Neural progenitor cell (in vitro differentiated cells): ENCODE measurements around the gene ATXN7. TPM values are rescaled to one million over a fixed set of nuclear protein-coding genes. Genes with fewer than 3 reads are reported as not detected.

Source experiments
- DNase-seq: peaks from one replicate; pipeline ENCODE4 v3.0.0-alpha.2; 2016; ENCODE audit warnings: low spot score
- H2AFZ ChIP-seq: fragments of 200-600 bp; sonication (generic); replicated peaks from 2 replicates; pipeline ENCODE4 v1.6.1; 2016; ENCODE audit warnings: antibody characterized with exemption
- H3F3A ChIP-seq: fragments of 200-600 bp; sonication (generic); 2 replicates; pipeline ENCODE4 v1.6.1; 2016; ENCODE audit warnings: antibody characterized with exemption, low read depth
- H3K27ac ChIP-seq: fragments of 200-600 bp; sonication (generic); 2 replicates; pipeline ENCODE4 v1.5.1; 2016; ENCODE audit warnings: mild to moderate bottlenecking
- H3K27me3 ChIP-seq: fragments of 200-600 bp; sonication (generic); 2 replicates; pipeline ENCODE4 v1.6.1; 2016; ENCODE audit warnings: mild to moderate bottlenecking, moderate library complexity
- H3K36me3 ChIP-seq: fragments of 200-600 bp; sonication (generic); 2 replicates; pipeline ENCODE4 v1.5.1; 2016
- H3K4me1 ChIP-seq: fragments of 200-600 bp; sonication (generic); 2 replicates; pipeline ENCODE4 v1.6.1; 2016; ENCODE audit warnings: mixed run types
- H3K4me2 ChIP-seq: fragments of 200-600 bp; sonication (generic); 2 replicates; pipeline ENCODE4 v1.6.1; 2016
- H3K4me3 ChIP-seq: fragments of 200-600 bp; sonication (generic); 2 replicates; pipeline ENCODE4 v1.5.1; 2016
- H3K79me2 ChIP-seq: fragments of 200-600 bp; sonication (generic); 2 replicates; pipeline ENCODE4 v1.6.1; 2016; ENCODE audit warnings: low read depth
- H3K9ac ChIP-seq: fragments of 200-600 bp; sonication (generic); 2 replicates; pipeline ENCODE4 v1.6.1; 2016
- H3K9me3 ChIP-seq: fragments of 200-600 bp; sonication (generic); 2 replicates; pipeline ENCODE4 v1.5.1; 2016; ENCODE audit warnings: low read depth
- H4K20me1 ChIP-seq: fragments of 200-600 bp; sonication (generic); 2 replicates; pipeline ENCODE4 v1.6.1; 2016; ENCODE audit warnings: low read depth
- H3K27ac Mint-ChIP-seq: 3 replicates; pipeline ENCODE4 v1.8.0; 2021; ENCODE audit warnings: mixed read lengths
- H3K27me3 Mint-ChIP-seq: 2 replicates; pipeline ENCODE4 v1.8.0; 2022; ENCODE audit warnings: low read depth, mild to moderate bottlenecking, inconsistent platforms, moderate library complexity, mixed read lengths; ENCODE audit not compliant: insufficient read depth
- H3K36me3 Mint-ChIP-seq: 3 replicates; pipeline ENCODE4 v1.8.0; 2021; ENCODE audit warnings: mixed read lengths
- H3K4me1 Mint-ChIP-seq: 3 replicates; pipeline ENCODE4 v1.8.0; 2021; ENCODE audit warnings: mixed read lengths
- H3K4me3 Mint-ChIP-seq: 3 replicates; pipeline ENCODE4 v1.8.0; 2021; ENCODE audit warnings: mild to moderate bottlenecking, moderate library complexity, mixed read lengths
- H3K9me3 Mint-ChIP-seq: 3 replicates; pipeline ENCODE4 v1.8.0; 2020; ENCODE audit warnings: mixed read lengths
- EZH2 ChIP-seq: fragments of 200-600 bp; sonication (generic); IDR thresholded peaks from 2 replicates; pipeline ENCODE4 v1.6.1; 2017; ENCODE audit warnings: antibody characterized with exemption, mild to moderate bottlenecking, moderate library complexity
- EZH2phosphoT487 ChIP-seq: fragments of 200-600 bp; sonication (generic); IDR thresholded peaks from 2 replicates; pipeline ENCODE4 v1.6.1; 2017; ENCODE audit warnings: antibody characterized with exemption
- total RNA-seq: library from RNA; depleted of rRNA; stranded (reverse); fragments of >200 nt; gene quantifications from 2 replicates; pipeline ENCODE4 v1.2.3, GENCODE V29; 2015; ENCODE audit warnings: low replicate concordance
- TF ChIP-seq, protein P1 (sequence below): fragments of 200-600 bp; sonication (generic); IDR thresholded peaks from 2 replicates; pipeline ENCODE4 v1.5.1; 2017; ENCODE audit warnings: antibody characterized with exemption, mild to moderate bottlenecking

ATXN7 gene
- total RNA-seq, 1 donor from 2014 or later: 30.4 TPM

- no peak overlapping the region for H2AFZ ChIP-seq
- H3K36me3 ChIP-seq: peaks cover 9% of the 10 kb centered on the region
- peaks cover 14% of the 10 kb centered on the region for H3K4me1 ChIP-seq
- Mint-ChIP-seq H3K27ac (no peak overlapping the region), H3K27me3 (no peaks in the 10 kb centered on the region), H3K36me3 (peaks cover 3% of the 10 kb centered on the region), H3K9me3 (no peaks in the 10 kb centered on the region), H3K4me3 (peak overlapping the region; percentile 91), H3K4me1 (peaks cover 22% of the 10 kb centered on the region)
- no peaks in the 10 kb centered on the region for H3K9me3 ChIP-seq
- peaks cover 31% of the 10 kb centered on the region for H3K79me2 ChIP-seq
- DNase-seq: no peak
- H3K27ac ChIP-seq: no peak overlapping the region
- H3K27me3 ChIP-seq: no peaks in the 10 kb centered on the region
- TF ChIP-seq EZH2 (no peak), EZH2phosphoT487 (no peak)
- TF ChIP-seq, protein P1, sequence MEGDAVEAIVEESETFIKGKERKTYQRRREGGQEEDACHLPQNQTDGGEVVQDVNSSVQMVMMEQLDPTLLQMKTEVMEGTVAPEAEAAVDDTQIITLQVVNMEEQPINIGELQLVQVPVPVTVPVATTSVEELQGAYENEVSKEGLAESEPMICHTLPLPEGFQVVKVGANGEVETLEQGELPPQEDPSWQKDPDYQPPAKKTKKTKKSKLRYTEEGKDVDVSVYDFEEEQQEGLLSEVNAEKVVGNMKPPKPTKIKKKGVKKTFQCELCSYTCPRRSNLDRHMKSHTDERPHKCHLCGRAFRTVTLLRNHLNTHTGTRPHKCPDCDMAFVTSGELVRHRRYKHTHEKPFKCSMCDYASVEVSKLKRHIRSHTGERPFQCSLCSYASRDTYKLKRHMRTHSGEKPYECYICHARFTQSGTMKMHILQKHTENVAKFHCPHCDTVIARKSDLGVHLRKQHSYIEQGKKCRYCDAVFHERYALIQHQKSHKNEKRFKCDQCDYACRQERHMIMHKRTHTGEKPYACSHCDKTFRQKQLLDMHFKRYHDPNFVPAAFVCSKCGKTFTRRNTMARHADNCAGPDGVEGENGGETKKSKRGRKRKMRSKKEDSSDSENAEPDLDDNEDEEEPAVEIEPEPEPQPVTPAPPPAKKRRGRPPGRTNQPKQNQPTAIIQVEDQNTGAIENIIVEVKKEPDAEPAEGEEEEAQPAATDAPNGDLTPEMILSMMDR: no peak
- H4K20me1 ChIP-seq: peaks cover 13% of the 10 kb centered on the region
- H3K9ac ChIP-seq: no peak overlapping the region
- H3K4me2 ChIP-seq: no peak overlapping the region
- H3K4me3 ChIP-seq: no peak overlapping the region
- H3F3A ChIP-seq: peaks cover 8% of the 10 kb centered on the region
These were observed 160.2 kb downstream of the ATXN7 start for GRCh38 chr3:64023861-64024223.

GRCh38 chr3:64026346-64026745 is 162.7 kb downstream of the ATXN7 start:
- Mint-ChIP-seq H3K27me3 (peaks cover 2% of the 10 kb centered on the region), H3K9me3 (no peaks in the 10 kb centered on the region), H3K36me3 (peaks cover 3% of the 10 kb centered on the region), H3K4me1 (peaks cover 27% of the 10 kb centered on the region), H3K4me3 (no peak overlapping the region), H3K27ac (no peak overlapping the region)
- Histone ChIP-seq H3K27ac (no peak overlapping the region), H3K4me2 (no peak overlapping the region), H3K36me3 (no peaks in the 10 kb centered on the region), H4K20me1 (peaks cover 13% of the 10 kb centered on the region), H3K9me3 (no peaks in the 10 kb centered on the region), H3K4me1 (peaks cover 14% of the 10 kb centered on the region), H3K9ac (no peak overlapping the region), H3F3A (no peaks in the 10 kb centered on the region), H2AFZ (no peak overlapping the region), H3K4me3 (no peak overlapping the region), H3K27me3 (no peaks in the 10 kb centered on the region), H3K79me2 (peaks cover 19% of the 10 kb centered on the region)
- TF ChIP-seq EZH2phosphoT487: no peak
- no peak for TF ChIP-seq EZH2
- TF ChIP-seq, protein P1: no peak
- DNase-seq: no peak

DNA sequence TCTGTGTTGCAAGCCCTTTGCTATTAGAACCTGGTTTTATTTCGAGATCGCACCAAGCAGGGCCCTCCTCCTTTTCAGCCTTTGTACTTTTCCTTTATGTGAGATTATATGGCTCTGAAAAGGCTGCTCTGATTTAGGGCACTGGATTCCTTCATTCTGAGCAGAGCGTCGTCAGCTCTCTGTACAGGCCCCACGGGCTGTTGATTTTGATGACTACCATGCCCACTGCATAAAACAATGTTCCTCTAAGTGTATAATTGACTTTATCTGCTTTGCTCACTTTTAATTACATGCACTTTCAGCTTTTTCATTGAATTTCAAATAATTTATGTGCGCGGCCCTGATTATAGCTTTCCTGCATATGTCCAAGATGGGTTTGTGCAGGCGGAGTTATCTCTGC is 164.0 kb downstream of the ATXN7 start:
- Histone ChIP-seq H3K27ac (no peak overlapping the region), H3K4me3 (no peak overlapping the region), H2AFZ (no peak overlapping the region)

More for the DNA sequence above, 164.0 kb downstream of the ATXN7 start:
- Mint-ChIP-seq H3K4me3 (no peak overlapping the region), H3K9me3 (no peaks in the 10 kb centered on the region), H3K27ac (no peak overlapping the region), H3K36me3 (no peaks in the 10 kb centered on the region), H3K27me3 (peaks cover 2% of the 10 kb centered on the region), H3K4me1 (peaks cover 20% of the 10 kb centered on the region)
- DNase-seq: no peak
- H3F3A ChIP-seq: no peaks in the 10 kb centered on the region
- no peak overlapping the region for H3K4me2 ChIP-seq
- H4K20me1 ChIP-seq: peaks cover 2% of the 10 kb centered on the region
- H3K27me3 ChIP-seq: no peaks in the 10 kb centered on the region
- no peaks in the 10 kb centered on the region for H3K9me3 ChIP-seq
- H3K9ac ChIP-seq: no peak overlapping the region
- TF ChIP-seq, protein P1: no peak
- TF ChIP-seq EZH2phosphoT487 (no peak), EZH2 (no peak)
- H3K79me2 ChIP-seq: peaks cover 6% of the 10 kb centered on the region
- peaks cover 7% of the 10 kb centered on the region for H3K4me1 ChIP-seq
- H3K36me3 ChIP-seq: no peaks in the 10 kb centered on the region
